Right renal pelvis (tissue), 4 donors: ENCODE results near the gene RAPGEF5. TPM values are rescaled to one million over a fixed set of nuclear protein-coding genes. Genes with fewer than 3 reads are reported as not detected.

Source experiments
- DNase-seq, 4 donors: peaks; one replicate each; pipeline ENCODE4 v3.0.0-alpha.2; 2013; ENCODE audit warnings: low read depth in 4 of 4, low spot score in 3 of 4, missing footprints in 1 of 4
- polyA plus RNA-seq, 4 donors: library from polyadenylated mRNA; unstranded; fragments of 120-200 nt; gene quantifications; one replicate each; pipeline ENCODE4 v1.2.1, GENCODE V29; 2013; ENCODE audit not compliant: insufficient read length in 4 of 4

RAPGEF5 gene
- polyA plus RNA-seq, 4 donors, result 34.4 to 41.6 (median 39.1) TPM

DNA sequence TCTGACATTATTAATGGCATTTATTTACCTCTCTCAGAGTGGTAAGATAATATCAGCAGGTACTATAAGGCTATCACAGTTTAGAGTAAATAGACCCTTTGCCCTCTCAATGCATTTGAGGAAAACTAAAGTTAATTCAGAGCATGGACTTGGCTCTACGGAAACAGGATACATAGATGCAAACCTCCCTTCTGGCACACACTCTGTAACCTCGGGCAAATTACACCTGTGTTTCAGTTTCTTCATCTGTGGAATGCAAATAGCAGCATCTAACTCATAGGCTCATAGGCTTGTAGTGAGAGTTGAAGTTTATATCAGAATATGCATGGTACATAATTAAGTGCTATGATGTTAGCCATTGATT, 5.6 kb downstream of the RAPGEF5 start:
- no peak for DNase-seq

DNA sequence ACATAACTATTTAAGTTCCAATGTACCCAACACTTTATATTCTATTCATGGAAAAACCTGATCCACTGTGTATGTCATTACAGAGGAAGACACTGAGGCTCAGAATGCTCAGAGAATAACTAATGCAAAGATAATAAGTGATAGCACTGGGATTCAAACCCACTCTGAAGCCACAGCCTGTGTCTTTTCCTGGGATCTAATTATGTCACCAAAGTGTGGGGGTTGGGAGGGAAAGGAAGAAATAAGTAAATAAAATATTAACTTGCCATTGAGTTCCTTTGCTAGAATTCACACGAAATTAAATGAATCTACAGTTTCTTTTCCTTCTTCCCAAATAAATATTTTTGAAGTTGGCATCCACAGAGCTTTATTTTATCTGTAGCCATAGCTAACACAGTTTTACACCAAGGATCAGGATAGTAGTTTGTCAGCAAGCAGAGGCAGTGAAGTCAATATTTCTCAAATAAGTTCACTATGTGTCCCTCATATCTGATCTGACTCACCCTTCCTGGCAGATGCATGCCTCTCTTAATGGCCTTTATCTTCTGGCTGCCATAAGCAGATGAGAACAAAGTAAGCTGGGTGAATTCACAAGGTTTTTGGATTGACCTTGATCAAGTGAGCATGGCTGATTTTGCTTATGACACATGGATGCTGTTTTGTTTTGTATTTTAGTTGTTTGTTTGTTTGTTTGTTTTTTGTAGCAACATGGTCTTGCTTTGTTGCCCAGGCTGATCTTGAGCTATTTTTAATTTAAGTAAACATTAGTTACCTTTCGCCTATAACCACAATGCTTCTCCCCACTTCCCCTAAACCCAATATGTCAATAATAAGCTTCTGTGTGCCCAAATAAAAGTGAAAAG, 6.3 kb downstream of the RAPGEF5 start:
- no peak for DNase-seq

DNA sequence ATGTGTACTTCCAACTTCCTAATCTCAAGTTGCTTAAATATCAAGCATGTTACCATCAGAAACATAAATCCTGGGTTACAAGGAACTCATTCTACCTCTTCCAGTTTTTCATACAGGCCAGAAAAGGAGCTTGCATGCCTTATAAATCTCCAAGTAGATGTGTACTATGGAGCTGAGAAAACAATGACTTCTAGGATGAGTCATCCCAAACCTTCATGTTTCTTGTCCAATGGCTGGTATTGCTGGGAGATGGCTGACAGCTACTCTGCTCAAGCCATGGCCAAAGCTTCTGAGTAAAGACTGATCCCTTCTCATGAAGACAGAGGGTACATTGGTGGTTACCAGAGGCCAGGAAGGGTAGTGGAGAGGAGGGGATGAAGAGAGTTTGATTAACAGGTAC, 8.6 kb downstream of the RAPGEF5 start:
- DNase-seq, result no peak

DNA sequence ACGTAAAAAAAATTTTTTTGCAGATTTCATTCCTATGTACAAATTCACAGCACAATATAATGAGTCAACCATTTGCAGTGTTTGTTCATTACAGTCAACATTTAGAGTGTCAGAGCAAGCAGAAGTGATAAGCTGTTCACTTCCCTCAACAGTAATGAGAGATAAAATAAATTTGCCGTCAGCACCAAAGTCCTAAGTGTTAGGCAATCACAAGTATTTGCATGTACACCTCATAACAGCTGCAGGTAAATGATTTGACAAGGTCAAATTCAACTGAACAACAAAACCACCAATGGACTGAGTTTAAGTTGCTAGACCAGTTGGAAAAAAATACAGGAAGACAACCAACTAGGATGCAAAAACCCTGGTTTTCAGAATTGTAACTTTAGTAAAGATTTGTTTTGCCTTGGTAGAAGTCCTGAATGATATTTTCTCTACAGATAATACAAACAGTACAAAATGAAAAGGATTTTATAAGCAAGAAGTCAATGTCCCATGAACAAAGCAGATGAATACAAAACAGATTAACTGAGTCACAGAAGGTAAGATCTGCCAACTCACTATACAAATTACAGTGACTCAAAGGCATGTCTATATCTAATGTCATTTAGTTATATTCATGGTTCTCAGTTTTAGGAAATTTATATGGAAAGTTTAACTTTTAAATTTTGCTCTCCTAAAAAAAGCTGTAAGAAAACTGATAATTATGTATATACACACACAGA, 10.4 kb downstream of the RAPGEF5 start:
- DNase-seq, result no peak

DNA sequence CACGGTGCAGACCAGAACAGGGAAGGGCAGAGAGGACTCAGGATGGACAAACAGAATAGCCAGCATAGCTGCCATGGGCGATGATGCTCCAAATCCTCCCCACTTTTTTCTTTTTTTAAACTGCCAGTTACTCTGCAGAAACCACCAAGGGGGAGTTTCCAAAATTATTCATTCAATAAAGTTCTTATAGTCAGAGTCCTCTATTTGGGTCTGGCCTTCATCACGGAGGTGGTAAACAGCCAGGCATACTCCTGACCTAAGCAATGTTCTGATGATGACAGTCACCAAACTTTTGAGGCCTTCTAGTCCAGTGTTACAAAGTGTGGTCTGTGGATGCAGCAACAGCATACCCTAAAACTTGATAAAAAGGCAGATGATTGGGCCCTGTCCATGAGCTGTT, 12.3 kb downstream of the RAPGEF5 start:
- DNase-seq, result no peak

DNA sequence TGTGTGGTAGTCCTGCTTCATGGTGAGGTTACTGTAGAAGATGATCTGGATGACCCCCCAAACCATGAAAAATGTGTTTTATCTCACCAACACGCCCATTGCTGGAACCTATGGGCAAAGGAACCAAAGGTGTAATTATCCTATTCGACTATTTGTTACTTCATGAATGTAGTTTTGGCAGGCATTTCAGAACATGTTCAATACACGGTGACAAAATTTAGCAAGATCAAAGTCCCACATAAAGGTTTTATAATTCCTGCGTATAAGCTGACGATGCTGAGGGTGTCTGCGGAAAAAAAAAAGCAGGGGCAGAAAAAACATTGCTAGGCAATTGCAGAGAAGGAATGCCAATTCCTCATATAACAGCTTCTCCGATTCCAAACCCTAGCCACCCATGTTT, 13.3 kb downstream of the RAPGEF5 start:
- no peak for DNase-seq

DNA sequence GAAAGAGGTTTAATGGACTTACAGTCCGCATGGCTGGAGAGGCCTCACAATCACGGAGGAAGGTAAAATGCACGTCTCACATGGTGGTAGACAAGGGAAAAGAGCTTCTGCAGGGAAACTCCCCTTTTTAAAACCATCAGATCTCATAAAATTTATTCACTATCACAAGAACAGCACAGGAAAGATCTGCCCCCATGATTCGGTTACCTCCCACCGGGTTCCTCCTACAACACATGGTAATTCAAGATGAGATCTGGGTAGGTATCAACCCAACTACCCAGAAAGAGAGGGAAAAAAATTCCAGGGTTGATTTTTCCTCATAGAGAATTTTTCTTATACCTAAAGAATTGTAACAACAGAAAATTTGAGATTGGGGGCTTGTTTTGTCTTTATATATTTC, 13.9 kb downstream of the RAPGEF5 start:
- no peak for DNase-seq

DNA sequence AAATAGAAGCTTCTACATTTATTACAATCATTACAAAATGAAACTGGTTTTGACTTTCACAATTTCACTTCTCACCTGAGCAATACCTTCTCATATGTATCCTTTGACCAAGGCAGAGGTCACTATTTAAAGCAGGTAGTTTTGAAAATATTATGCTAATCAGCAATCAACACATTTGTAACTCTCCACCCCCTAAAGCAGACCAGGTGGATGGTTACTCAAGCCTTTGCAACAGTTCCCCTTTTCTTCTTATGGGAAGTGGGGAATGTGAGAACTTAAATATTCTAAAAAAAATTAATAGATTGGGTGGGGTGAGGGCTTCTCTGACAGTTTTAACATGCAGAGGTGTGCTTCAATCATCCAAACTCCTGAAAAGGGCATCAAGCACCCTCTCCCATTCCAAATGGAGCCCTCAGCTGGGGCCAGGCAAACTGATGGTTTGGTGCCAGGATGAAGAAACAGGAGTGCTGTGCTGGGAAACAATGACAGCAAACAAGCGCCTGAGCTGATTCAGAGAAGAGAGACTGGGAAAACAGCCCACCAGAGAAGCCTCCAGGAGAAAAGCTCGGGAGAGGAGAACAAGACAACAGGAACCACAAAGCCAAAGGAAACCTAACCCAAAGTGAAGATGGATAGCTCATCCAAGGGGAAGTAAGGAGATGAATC, 17.1 kb downstream of the RAPGEF5 start:
- no peak for DNase-seq

DNA sequence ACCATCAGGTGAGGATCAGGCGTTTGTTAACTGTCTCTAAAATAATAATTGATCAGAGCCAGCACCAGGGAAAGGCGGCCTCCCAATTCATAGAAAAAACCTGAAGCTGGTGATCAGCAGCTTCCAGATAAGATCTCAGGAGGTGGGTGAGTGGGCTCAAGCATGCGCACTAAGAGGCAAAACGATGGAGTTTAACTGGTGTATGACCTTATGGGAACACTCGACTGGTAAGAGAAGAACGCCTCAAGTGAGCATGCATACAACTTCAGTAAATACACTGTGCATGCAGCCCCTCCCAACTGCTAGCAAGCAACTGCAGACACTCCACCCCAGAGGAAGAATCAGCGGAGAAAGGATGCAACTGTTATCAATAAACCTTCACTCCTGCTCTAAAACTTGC, 18.1 kb downstream of the RAPGEF5 start:
- DNase-seq, result no peak

DNA sequence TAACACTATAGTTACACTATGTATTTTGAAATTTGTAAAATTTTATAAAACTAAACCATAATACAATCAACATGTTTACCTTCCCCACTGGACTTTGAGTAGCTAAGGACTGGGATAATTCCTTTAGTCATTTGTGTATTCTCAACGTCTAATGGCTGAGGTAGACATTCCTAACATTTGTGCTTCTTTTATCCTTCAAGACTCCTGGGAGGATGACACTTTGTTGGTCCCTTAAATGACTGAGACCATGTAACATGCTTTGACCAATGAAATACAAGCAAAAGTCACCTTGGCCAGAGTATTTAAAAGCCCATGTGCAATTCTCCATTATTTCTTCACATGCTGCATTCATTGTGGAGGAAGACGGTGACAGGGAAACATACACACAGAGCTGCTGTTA, 18.5 kb downstream of the RAPGEF5 start:
- no peak for DNase-seq

DNA sequence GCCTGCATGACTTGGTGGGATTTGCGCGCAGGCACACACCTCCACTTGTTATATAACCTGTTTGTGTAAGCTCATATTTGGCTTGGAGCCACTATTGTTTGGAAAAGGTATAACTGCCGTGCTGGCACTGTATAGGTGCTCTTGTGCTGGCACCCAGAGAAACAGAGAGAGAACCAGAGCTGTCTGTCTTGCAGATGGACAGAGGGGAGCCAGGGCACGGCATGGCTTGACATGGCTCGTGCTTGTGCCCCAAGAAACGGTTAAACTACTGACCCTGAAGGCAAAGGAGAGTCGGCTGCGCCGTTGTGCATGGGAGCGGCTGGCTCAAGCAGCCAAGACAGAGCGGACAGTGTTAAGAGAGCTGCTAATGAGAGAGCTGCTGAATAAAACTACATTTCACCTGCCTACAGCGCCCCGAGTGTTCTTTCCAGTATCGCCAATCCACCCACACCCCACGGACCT, 23.2 kb downstream of the RAPGEF5 start:
- no peak for DNase-seq

DNA sequence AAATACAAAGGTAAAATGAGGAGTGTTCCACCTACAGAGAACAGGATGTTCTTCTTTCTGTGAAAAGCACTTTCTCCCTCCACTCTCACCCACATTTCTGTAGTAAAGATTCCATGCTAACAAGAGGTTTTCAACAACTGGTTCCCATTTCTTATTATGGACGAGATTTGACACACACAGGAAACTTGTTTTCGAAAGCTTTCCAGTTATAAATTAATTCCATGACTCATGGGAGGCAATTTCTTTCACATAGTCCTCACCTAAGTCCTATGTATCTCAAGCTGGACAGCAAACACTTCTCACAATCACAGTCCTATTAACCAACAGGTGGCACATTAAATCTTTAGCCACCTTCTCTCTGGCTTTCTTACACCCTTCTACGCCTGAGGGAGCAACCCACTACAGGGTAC, 24.5 kb downstream of the RAPGEF5 start:
- DNase-seq, result no peak

DNA sequence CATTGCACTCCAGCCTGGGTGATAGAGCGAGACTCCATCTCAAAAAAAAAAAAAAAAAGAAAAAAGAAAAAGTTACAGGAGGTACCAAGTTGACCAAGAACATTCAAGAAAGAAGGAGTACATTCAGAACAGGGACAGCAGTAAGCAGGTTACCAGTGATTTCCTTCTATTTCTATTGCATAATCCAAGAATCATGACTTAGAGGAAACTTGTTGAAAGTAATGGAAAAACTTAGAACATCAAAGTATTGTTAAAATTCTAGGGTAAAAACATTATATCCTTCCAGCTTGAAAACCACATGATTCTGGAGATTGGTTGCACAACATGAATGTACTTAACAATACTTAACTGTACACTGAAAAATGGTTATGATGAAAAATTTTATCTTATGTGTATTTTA, 25.2 kb downstream of the RAPGEF5 start:
- no peak for DNase-seq

DNA sequence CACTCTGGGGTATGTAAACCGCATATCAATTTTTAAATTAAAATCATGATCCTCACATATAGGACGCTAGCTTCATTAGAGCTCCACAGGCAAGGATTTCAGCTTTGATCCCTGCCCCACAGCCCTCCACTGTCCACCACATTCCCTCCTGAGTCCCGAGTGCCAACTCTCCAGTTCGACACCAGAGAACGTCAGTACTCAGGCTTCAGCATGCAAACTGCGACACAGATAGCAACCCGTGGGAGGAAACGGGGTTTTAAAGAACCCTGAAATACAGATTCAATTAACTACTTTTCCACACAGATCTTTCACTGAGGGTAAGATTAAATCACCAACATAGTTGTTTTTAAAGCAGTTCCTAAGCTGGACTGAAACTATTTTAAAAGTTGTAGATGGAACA, 26.1 kb downstream of the RAPGEF5 start:
- no peak for DNase-seq

DNA sequence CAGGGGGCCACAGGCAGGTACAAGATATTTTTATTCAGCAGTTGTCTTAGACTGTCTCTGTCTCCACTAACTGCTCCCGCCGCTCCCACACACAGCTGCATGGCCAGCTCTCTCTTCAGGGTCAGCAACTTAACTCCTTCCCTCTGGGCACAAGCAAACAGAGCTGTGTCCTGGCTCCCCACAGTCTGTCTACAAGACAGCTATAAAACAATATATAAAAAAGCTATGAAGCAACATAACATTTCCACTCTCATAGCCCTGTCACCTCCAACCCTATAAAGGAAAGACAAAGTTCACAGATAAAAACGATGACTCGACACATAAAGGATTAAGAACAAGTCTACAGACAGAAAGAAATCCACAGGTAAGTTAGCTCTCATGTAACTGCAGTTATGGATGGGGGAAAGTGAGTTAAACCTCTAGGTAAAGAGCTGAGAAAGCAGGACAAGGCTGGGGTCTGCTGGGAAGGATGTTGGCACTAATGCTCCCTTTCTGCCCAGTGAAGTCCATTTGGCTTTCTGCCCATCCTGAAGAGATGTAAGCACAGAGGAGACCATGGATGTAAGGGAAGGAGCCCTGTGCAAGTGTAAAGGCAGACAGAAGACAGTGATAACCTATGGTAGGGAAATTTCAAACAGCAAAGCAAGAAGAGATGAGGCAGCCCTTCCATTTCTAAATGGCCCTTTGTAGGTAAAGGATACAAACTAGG, 27.0 kb downstream of the RAPGEF5 start:
- no peak for DNase-seq

DNA sequence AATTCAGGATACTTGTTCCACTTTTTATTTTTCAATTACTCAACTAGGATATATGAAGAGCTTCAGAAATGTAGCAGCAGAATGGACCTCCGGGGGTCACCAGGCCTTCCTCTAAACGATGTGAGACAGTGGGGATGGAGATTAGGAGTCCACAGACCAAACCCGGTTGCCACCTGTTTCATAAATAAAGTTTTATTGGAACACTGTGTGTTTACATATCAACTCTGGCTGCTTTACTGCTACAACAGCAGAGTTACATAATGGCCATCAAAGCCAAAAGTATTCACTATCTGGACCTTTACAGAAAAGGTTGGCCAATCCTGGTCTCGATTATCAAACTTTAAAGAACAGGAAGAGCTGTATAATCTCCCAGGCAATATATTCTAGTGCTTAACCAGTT, 30.8 kb downstream of the RAPGEF5 start:
- DNase-seq, result no peak

DNA sequence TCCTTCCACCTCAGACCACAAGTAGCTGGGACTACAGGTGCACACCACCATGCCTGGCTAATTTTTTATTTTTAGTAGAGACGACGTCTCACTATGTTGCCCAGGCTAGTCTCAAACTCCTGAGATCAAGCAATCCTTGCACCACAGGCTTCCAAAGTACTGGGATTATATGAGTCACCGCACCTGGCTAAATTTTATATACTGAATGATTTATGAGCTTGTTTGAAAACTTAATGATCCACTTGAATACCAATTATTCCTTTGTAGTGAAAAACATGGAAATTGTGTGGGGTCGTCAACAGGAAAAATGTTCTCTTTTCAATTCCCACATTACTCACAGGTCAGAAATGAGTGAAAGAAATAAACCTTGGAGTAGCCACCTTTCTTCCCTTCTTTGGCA, 31.3 kb downstream of the RAPGEF5 start:
- no peak for DNase-seq

DNA sequence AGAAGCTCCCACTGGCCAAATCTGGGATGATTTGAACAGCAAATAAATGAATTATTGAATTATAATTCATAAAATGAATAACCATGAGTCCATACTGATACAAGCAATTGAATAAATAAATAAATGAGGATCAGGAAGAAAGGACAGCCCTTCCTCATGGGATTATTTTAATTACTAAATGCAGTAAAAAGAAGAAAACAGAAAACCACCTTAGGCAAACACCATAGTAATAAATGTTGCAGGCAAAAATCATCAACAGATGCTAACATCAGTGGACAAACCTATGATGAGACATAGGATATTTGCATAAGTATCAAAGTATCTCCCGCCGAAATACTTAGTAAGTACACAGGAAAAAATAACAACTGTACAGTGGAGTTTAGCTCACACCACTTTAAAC, 33.2 kb downstream of the RAPGEF5 start:
- no peak for DNase-seq

DNA sequence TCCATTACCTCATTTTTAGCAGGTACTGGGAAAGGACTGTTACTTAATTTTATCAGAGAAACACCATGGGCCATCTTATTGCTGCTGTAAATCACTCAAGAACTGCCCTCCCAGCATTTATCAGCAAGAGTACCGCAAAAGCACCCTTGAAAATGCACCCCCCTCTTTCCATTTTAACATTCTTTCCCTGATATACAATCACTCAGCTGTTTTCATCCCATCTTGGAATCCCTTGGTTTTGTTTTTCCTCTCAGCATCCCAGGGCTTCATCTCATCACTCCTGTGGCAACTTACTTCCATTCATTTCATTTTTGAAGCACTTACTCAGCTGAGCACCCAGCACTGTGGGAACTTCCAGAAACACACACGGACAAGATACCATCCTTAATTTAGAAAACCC, 36.5 kb downstream of the RAPGEF5 start:
- DNase-seq, result no peak

DNA sequence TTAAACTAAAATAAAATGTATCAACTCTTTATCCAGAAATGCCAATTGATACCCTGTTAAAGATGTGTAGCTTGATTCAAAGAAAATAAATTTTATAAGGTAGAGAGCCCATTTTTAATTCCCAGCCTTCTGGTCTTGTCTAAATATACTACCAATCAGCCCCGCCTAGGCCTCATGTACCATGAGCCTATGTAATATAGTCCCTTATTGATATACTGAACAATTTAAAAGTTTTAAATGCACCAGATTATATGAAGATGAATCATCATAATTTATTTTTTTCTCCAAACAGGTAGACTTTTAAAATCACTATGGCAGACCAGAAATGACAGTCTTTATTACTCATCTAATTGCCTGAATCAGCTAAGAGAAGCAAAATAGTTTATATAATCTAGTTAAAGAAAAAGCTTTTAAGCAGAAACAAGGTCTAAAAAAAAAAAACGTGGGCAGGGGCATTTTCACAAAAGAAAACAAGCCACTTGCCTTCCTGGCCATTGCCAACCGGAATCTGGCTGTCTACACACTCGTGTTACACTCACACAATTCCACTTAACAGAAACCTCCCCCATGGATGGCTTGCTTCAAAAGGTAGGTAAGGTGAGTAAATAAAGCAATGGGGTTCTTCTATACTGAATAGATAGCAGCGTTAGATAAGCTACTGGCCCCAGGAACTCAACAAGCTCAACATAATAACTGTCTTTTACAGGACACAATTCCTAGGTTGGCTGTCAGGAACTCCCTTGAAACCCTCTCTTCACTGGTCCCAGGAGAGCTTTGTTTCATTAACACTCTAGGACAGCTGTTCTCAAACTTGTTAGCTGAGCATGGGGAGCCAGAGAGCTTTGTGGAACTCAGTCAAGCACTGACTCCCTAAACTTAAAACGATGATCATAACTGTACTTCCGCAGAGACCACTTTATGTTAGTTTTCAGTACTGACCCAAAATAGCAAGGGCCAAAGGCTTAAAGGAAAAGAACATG, 37.2 kb downstream of the RAPGEF5 start:
- DNase-seq, result no peak
